Smooth muscle cell (in vitro differentiated cells): Measurements from ENCODE around the gene CBX3. TPM values are rescaled to one million over a fixed set of nuclear protein-coding genes. Genes with fewer than 3 reads are reported as not detected.
A peak's percentile ranks its signal among the peaks of the same experiment; 100 is the strongest.

Experiments used
- DNase-seq: peaks from one replicate; lab custom pipeline; 2025; ENCODE audit not compliant: unreplicated experiment; lab: John Stamatoyannopoulos, UW
- H2AFZ ChIP-seq: fragments of 200-600 bp; sonication (generic); 2 replicates; pipeline ENCODE4 v1.6.0; 2016; ENCODE audit warnings: antibody characterized with exemption, low read depth, mild to moderate bottlenecking
- H3F3A ChIP-seq: fragments of 200-600 bp; sonication (generic); 2 replicates; pipeline ENCODE4 v1.6.0; 2017; ENCODE audit warnings: antibody characterized with exemption, low read depth
- H3K27ac ChIP-seq: fragments of 200-600 bp; sonication (generic); 2 replicates; pipeline ENCODE4 v1.5.1; 2016; ENCODE audit warnings: low read depth, mild to moderate bottlenecking
- H3K27me3 ChIP-seq: fragments of 200-600 bp; sonication (generic); 2 replicates; pipeline ENCODE4 v1.6.1; 2016; ENCODE audit warnings: low read depth, mild to moderate bottlenecking
- H3K36me3 ChIP-seq: fragments of 200-600 bp; sonication (generic); 2 replicates; pipeline ENCODE4 v1.5.1; 2016; ENCODE audit warnings: low read depth
- H3K4me1 ChIP-seq: fragments of 200-600 bp; sonication (generic); 2 replicates; pipeline ENCODE4 v1.5.1; 2016; ENCODE audit warnings: low read depth
- H3K4me2 ChIP-seq: fragments of 200-600 bp; sonication (generic); 2 replicates; pipeline ENCODE4 v1.6.0; 2016; ENCODE audit warnings: mild to moderate bottlenecking
- H3K4me3 ChIP-seq: fragments of 200-600 bp; sonication (generic); 2 replicates; pipeline ENCODE4 v1.5.1; 2016; ENCODE audit warnings: mild to moderate bottlenecking
- H3K79me2 ChIP-seq: fragments of 200-600 bp; sonication (generic); 2 replicates; pipeline ENCODE4 v1.6.0; 2016; ENCODE audit warnings: low read depth, mild to moderate bottlenecking
- H3K9ac ChIP-seq: fragments of 200-600 bp; sonication (generic); 2 replicates; pipeline ENCODE4 v1.6.0; 2016; ENCODE audit warnings: low read depth
- H3K9me3 ChIP-seq: fragments of 200-600 bp; sonication (generic); replicated peaks from 2 replicates; pipeline ENCODE4 v1.5.1; 2016; ENCODE audit warnings: low read depth
- H4K20me1 ChIP-seq: fragments of 200-600 bp; sonication (generic); 2 replicates; pipeline ENCODE4 v1.6.0; 2016; ENCODE audit warnings: low read depth
- CTCF ChIP-seq: fragments of 200-600 bp; sonication (generic); IDR thresholded peaks from 2 replicates; pipeline ENCODE4 v1.5.1; 2017; ENCODE audit warnings: borderline replicate concordance, mild to moderate bottlenecking, antibody characterized with exemption; ENCODE audit not compliant: insufficient read depth, poor library complexity, severe bottlenecking
- WGBS: methylation state at CpG from one replicate; pipeline ENCODE4 v1.1.7; 2016; ENCODE audit warnings: low lambda C conversion rate; 5-methylcytosine and 5-hydroxymethylcytosine counted together
- polyA plus RNA-seq: library from polyadenylated mRNA; unstranded; fragments of >200 nt; fragmentation: Nextera tagmentation; extraction: Ambion mirVana; gene quantifications from 2 replicates; pipeline ENCODE4 v1.2.1, GENCODE V29; 2016
- total RNA-seq: library from RNA; depleted of rRNA; stranded (reverse); fragments of >200 nt; gene quantifications from 2 replicates; pipeline ENCODE4 v1.2.3, GENCODE V29; 2014

CBX3 gene
- total and polyA plus RNA-seq, 2 experiments from 2014 or later: 119 to 156 TPM

GRCh38 chr7:26199301-26200037, 2.1 kb upstream of the CBX3 start:
- WGBS: under 1% methylated on average over 36 of the region's 36 CpGs
- TF ChIP-seq CTCF: no peak

GRCh38 chr7:26200038-26200443, 1.5 kb upstream of the CBX3 start:
- no peaks in the 10 kb centered on the region for H3K27me3 ChIP-seq
- no peak for TF ChIP-seq CTCF
- peak overlapping the region; percentile 96 for H3K9ac ChIP-seq
- peak overlapping the region; percentile 97 for H3K4me3 ChIP-seq
- peaks cover 23% of the 10 kb centered on the region for H3F3A ChIP-seq
- H3K36me3 ChIP-seq: peaks cover 21% of the 10 kb centered on the region
- 1% methylated on average over 22 of the region's 29 CpGs for WGBS
- peak overlapping the region; percentile 20 for H2AFZ ChIP-seq
- peak overlapping the region; percentile 96 for H3K4me2 ChIP-seq
- peak overlapping the region; percentile 93 for H3K27ac ChIP-seq
- H3K9me3 ChIP-seq: no peaks in the 10 kb centered on the region
- peaks cover 84% of the 10 kb centered on the region for H4K20me1 ChIP-seq
- H3K4me1 ChIP-seq: peaks cover 50% of the 10 kb centered on the region
- DNase-seq: peak; percentile 76
- H3K79me2 ChIP-seq: peaks cover 89% of the 10 kb centered on the region

More at GRCh38 chr7:26199301-26200037, 2.1 kb upstream of the CBX3 start:
- peak overlapping the region; percentile 96 for H3K9ac ChIP-seq
- H3K27ac ChIP-seq: peak overlapping the region; percentile 93
- H2AFZ ChIP-seq: peak overlapping the region; percentile 20
- H3K4me3 ChIP-seq: peak overlapping the region; percentile 97
- peaks cover 23% of the 10 kb centered on the region for H3F3A ChIP-seq
- peaks cover 84% of the 10 kb centered on the region for H4K20me1 ChIP-seq
- H3K4me2 ChIP-seq: peak overlapping the region; percentile 96
- peaks cover 45% of the 10 kb centered on the region for H3K4me1 ChIP-seq
- no peak for DNase-seq
- H3K36me3 ChIP-seq: peaks cover 21% of the 10 kb centered on the region
- peaks cover 89% of the 10 kb centered on the region for H3K79me2 ChIP-seq
- no peaks in the 10 kb centered on the region for H3K9me3 ChIP-seq
- H3K27me3 ChIP-seq: no peaks in the 10 kb centered on the region

- Histone ChIP-seq H3K79me2 (peaks cover 89% of the 10 kb centered on the region), H3K9ac (peak within 1 kb of the TSS; percentile 96), H4K20me1 (peaks cover 84% of the 10 kb centered on the region), H2AFZ (peak within 1 kb of the TSS; percentile 74), H3K27me3 (no peaks in the 10 kb centered on the region), H3K27ac (peak within 1 kb of the TSS; percentile 93), H3F3A (peaks cover 17% of the 10 kb centered on the region), H3K4me3 (peak within 1 kb of the TSS; percentile 97), H3K36me3 (peaks cover 16% of the 10 kb centered on the region), H3K4me2 (peak within 1 kb of the TSS; percentile 96), H3K4me1 (peaks cover 50% of the 10 kb centered on the region), H3K9me3 (no peaks in the 10 kb centered on the region)
- under 1% methylated on average over 71 of the region's 71 CpGs for WGBS
- no peak for TF ChIP-seq CTCF
- peak; percentile 96 for DNase-seq
Observed at GRCh38 chr7:26200444-26201246, 900 bp upstream of the CBX3 start, which contains the start of gene HNRNPA2B1. Gene HNRNPA2B1 (minus strand): TSS chr7:26200746. CDS start chr7:26200577, 169 bp downstream.
